ENCODE measurements around the gene ARHGAP25. TPM values are rescaled to one million over a fixed set of nuclear protein-coding genes. Genes with fewer than 3 reads are reported as not detected.

Gene ARHGAP25
- polyA plus RNA-seq, 1 donor (not counting 4 experiments of a cell fraction or from before 2014, with no cell fraction given) = 25.3 TPM

GRCh38 chr2:68743531-68743930 lies 8.9 kb downstream of the ARHGAP25 start:
- Histone ChIP-seq H3K4me3 (ENCODE audit: control insufficient read depth in 2 of 3, extremely low read depth in 1 of 3, insufficient read depth in 2 of 3, low read depth in 1 of 3, low read length in 3 of 3) (no peak overlapping the region), H2AFZ (ENCODE audit: control insufficient read depth, low read length) (no peak overlapping the region), H3K4me1 (ENCODE audit: control insufficient read depth, extremely low read depth, insufficient read depth, low read length) (peaks cover 36% of the 10 kb centered on the region), H3K27me3 (ENCODE audit: control insufficient read depth, extremely low read depth, insufficient read depth, low read length) (no peaks in the 10 kb centered on the region), H3K4me2 (ENCODE audit: control insufficient read depth, extremely low read depth, insufficient read depth, low read depth, low read length) (no peak overlapping the region), H3K9me1 (ENCODE audit: control insufficient read depth, extremely low read depth, insufficient read depth, low read length) (no peaks in the 10 kb centered on the region), H4K20me1 (ENCODE audit: control insufficient read depth, extremely low read depth, insufficient read depth, low read length) (no peaks in the 10 kb centered on the region), H3K79me2 (ENCODE audit: control insufficient read depth, insufficient read depth, low read length) (no peaks in the 10 kb centered on the region), H3K27ac (ENCODE audit: control insufficient read depth, insufficient read depth, low read length) (no peak overlapping the region), H3K9me3 (ENCODE audit: control insufficient read depth, low read depth, low read length) (no peaks in the 10 kb centered on the region), H3K36me3 (ENCODE audit: control insufficient read depth in 2 of 2, extremely low read depth in 1 of 2, insufficient read depth in 2 of 2, low read length in 2 of 2) (no peaks in the 10 kb centered on the region), H3K9ac (ENCODE audit: control insufficient read depth, extremely low read depth, insufficient read depth, low read length) (no peak overlapping the region)
- dilution Hi-C loops (cut with MboI; ENCODE audit: extremely low pct_ligation_motif_present, low sequenced_read_pairs) = no loop called here
- FAIRE-seq = no peak
- DNase-seq (ENCODE audit: low read depth, low spot score) = no peak
- no peak for TF ChIP-seq CTCF (optimal IDR thresholded peaks at IDR 0.05 in 1 of 3, IDR thresholded peaks at IDR 0.05 in 1 of 3, conservative IDR thresholded peaks at IDR 0.05 in 1 of 3; ENCODE audit: extremely low read depth in 1 of 3, insufficient read depth in 2 of 3, low read length in 3 of 3)
- TF ChIP-seq EZH2 (IDR thresholded peaks at IDR 0.05; ENCODE audit: low read length) = no peak

- Histone ChIP-seq H3K27me3 (ENCODE audit: control insufficient read depth, extremely low read depth, insufficient read depth, low read length) (no peaks in the 10 kb centered on the region), H3K4me3 (ENCODE audit: control insufficient read depth in 2 of 3, extremely low read depth in 1 of 3, insufficient read depth in 2 of 3, low read depth in 1 of 3, low read length in 3 of 3) (no peak overlapping the region), H3K9me1 (ENCODE audit: control insufficient read depth, extremely low read depth, insufficient read depth, low read length) (no peaks in the 10 kb centered on the region), H2AFZ (ENCODE audit: control insufficient read depth, low read length) (no peak overlapping the region), H3K27ac (ENCODE audit: control insufficient read depth, insufficient read depth, low read length) (no peak overlapping the region), H3K4me2 (ENCODE audit: control insufficient read depth, extremely low read depth, insufficient read depth, low read depth, low read length) (no peak overlapping the region), H3K9me3 (ENCODE audit: control insufficient read depth, low read depth, low read length) (no peaks in the 10 kb centered on the region), H3K4me1 (ENCODE audit: control insufficient read depth, extremely low read depth, insufficient read depth, low read length) (peaks cover 33% of the 10 kb centered on the region), H3K9ac (ENCODE audit: control insufficient read depth, extremely low read depth, insufficient read depth, low read length) (no peak overlapping the region), H4K20me1 (ENCODE audit: control insufficient read depth, extremely low read depth, insufficient read depth, low read length) (no peaks in the 10 kb centered on the region), H3K79me2 (ENCODE audit: control insufficient read depth, insufficient read depth, low read length) (no peaks in the 10 kb centered on the region), H3K36me3 (ENCODE audit: control insufficient read depth in 2 of 2, extremely low read depth in 1 of 2, insufficient read depth in 2 of 2, low read length in 2 of 2) (no peaks in the 10 kb centered on the region)
- FAIRE-seq = peak; percentile 44
- dilution Hi-C loops (cut with MboI; ENCODE audit: extremely low pct_ligation_motif_present, low sequenced_read_pairs) = no loop called here
- TF ChIP-seq EZH2 (IDR thresholded peaks at IDR 0.05; ENCODE audit: low read length) = no peak
- TF ChIP-seq CTCF (optimal IDR thresholded peaks at IDR 0.05 in 1 of 3, IDR thresholded peaks at IDR 0.05 in 1 of 3, conservative IDR thresholded peaks at IDR 0.05 in 1 of 3; ENCODE audit: extremely low read depth in 1 of 3, insufficient read depth in 2 of 3, low read length in 3 of 3) = peak; percentile 32 to 42 (median 41)
- DNase-seq (ENCODE audit: low read depth, low spot score) = no peak
These were observed 9.8 kb downstream of the ARHGAP25 start for GRCh38 chr2:68744366-68744912.

Measured in keratinocyte (primary cell).